HepG2 (cell line): ENCODE measurements around the gene PRKRIP1. TPM values are rescaled to one million over a fixed set of nuclear protein-coding genes. Genes with fewer than 3 reads are reported as not detected.
"Not testable (repeated sequence)": the region's sequence is repeated elsewhere in the genome, so short reads cannot be mapped to it uniquely, and the experiment has no call there.

Experiments
- ATAC-seq: fragments of 200-7000 bp; cut with Tn5 transposase; 3 replicates; pipeline ENCODE4 v1.9.1; 2020; ENCODE audit warnings: mild to moderate bottlenecking, moderate library complexity
- BruUV-seq: library from RNA; stranded (reverse); fragments of 400-500 nt; replicated peaks from 2 replicates; lab custom pipeline; 2021; lab: Mats Ljungman, UMichigan
- CTCF ChIA-PET: fragments of 300-600 bp; formaldehyde crosslinking; extraction: SDS; loops from one replicate; lab custom pipeline; 2021; ENCODE audit warnings: low total read pairs, inconsistent platforms, low intra/inter-chr PET ratio; lab: Yijun Ruan, JAX
- POLR2A ChIA-PET: fragments of 350-600 bp; sonication (Branson Sonifier 250); formaldehyde crosslinking; loops from one replicate; lab custom pipeline; 2020; ENCODE audit warnings: antibody characterized with exemption, inconsistent platforms; lab: Yijun Ruan, JAX
- DNase-seq: peaks from one replicate; pipeline ENCODE4 v3.0.0-alpha.2; 2015; ENCODE audit warnings: low spot score
- FAIRE-seq: peaks from 3 replicates; lab custom pipeline; 2011; peaks lifted over from hg19 to GRCh38; lab: Jason Lieb, UNC
- H2AFZ ChIP-seq: one replicate; pipeline ENCODE4 v1.6.1; 2011; ENCODE audit warnings: low read length, inconsistent platforms
- H3K27ac ChIP-seq: fragments of 300-600 bp; 3 replicates; pipeline ENCODE4 v1.8.0; 2011; ENCODE audit warnings: mixed run types, mild to moderate bottlenecking, mixed read lengths, low read length, inconsistent platforms; ENCODE audit not compliant: insufficient read depth; ENCODE audit errors: extremely low read length
- H3K27me3 ChIP-seq, 2 experiments: fragments of 200-600 bp in 1 of 2; 2 replicates in 1 of 2; 3 replicates in 1 of 2; pipeline versions ENCODE4 v1.6.0 to v1.8.0; 2011; ENCODE audit warnings: low read length in 2 of 2, mild to moderate bottlenecking in 2 of 2, moderate library complexity in 2 of 2, inconsistent platforms in 1 of 2; ENCODE audit not compliant: insufficient read depth in 2 of 2, control insufficient read depth in 1 of 2
- H3K36me3 ChIP-seq, 2 experiments: fragments of 200-600 bp in 1 of 2; replicated peaks in 1 of 2; 2 replicates in 1 of 2; 3 replicates in 1 of 2; pipeline versions ENCODE4 v1.5.1 to v1.8.0; 2011; ENCODE audit warnings: low read length in 2 of 2, inconsistent platforms in 1 of 2; ENCODE audit not compliant: insufficient read depth in 2 of 2, control insufficient read depth in 1 of 2
- H3K4me1 ChIP-seq: 2 replicates; pipeline ENCODE4 v1.5.1; 2012; ENCODE audit warnings: low read length, inconsistent platforms; ENCODE audit not compliant: insufficient read depth
- H3K4me2 ChIP-seq: 2 replicates; pipeline ENCODE4 v1.6.0; 2011; ENCODE audit warnings: low read depth, low read length, inconsistent platforms
- H3K4me3 ChIP-seq, 3 experiments: fragments of 200-600 bp in 1 of 3; sonication (generic), shearing (Covaris generic) in 1 of 3; replicated peaks in 1 of 3; 2 replicates each; pipeline ENCODE4 v1.5.1; 2011 to 2016; ENCODE audit warnings: low read length in 3 of 3, inconsistent platforms in 2 of 3, low read depth in 2 of 3, mild to moderate bottlenecking in 2 of 3, control low read depth in 1 of 3, mixed read lengths in 1 of 3; ENCODE audit not compliant: insufficient read depth in 1 of 3
- H3K79me2 ChIP-seq: one replicate; pipeline ENCODE4 v1.6.1; 2011; ENCODE audit warnings: low read length, inconsistent platforms; ENCODE audit not compliant: insufficient read depth
- H3K9ac ChIP-seq: 2 replicates; pipeline ENCODE4 v1.6.0; 2011; ENCODE audit warnings: mild to moderate bottlenecking, low read depth, low read length, inconsistent platforms; ENCODE audit not compliant: insufficient read depth
- H3K9me3 ChIP-seq: 2 replicates; pipeline ENCODE4 v1.5.1; 2012; ENCODE audit warnings: mild to moderate bottlenecking, low read length
- H4K20me1 ChIP-seq: 2 replicates; pipeline ENCODE4 v1.6.0; 2011; ENCODE audit warnings: inconsistent platforms, mild to moderate bottlenecking, low read length, moderate library complexity; ENCODE audit not compliant: insufficient read depth
- CEBPG ChIP-seq: IDR thresholded peaks from 2 replicates; pipeline ENCODE4 v1.6.1; 2016
- FIP1L1 ChIP-seq: fragments of 200-400 bp; formaldehyde crosslinking; IDR thresholded peaks from 2 replicates; pipeline ENCODE4 v1.6.1; 2018; ENCODE audit warnings: low read depth, mild to moderate bottlenecking, low read length, moderate library complexity, borderline replicate concordance; ENCODE audit not compliant: insufficient read depth
- FOSL1 ChIP-seq: sonication (generic); formaldehyde crosslinking; IDR thresholded peaks from 2 replicates; pipeline ENCODE4 v1.9.0; 2021; ENCODE audit warnings: missing genetic modification reagents, borderline replicate concordance
- ONECUT2 ChIP-seq: sonication (generic); formaldehyde crosslinking; IDR thresholded peaks from 2 replicates; pipeline ENCODE4 v1.4.0; 2020; ENCODE audit warnings: missing genetic modification reagents
- PHF21A ChIP-seq: sonication (generic); formaldehyde crosslinking; IDR thresholded peaks from 2 replicates; pipeline ENCODE4 v1.5.0; 2020; ENCODE audit warnings: mild to moderate bottlenecking, missing genetic modification reagents
- RBFOX2 ChIP-seq: fragments of 200-400 bp; formaldehyde crosslinking; IDR thresholded peaks from 2 replicates; pipeline ENCODE4 v1.6.1; 2017; ENCODE audit warnings: low read depth, mild to moderate bottlenecking, low read length
- ZNF121 ChIP-seq: sonication (generic); formaldehyde crosslinking; IDR thresholded peaks from 2 replicates; pipeline ENCODE4 v1.5.0; 2020; ENCODE audit warnings: mild to moderate bottlenecking, missing genetic modification reagents
- ZNF383 ChIP-seq: sonication (generic); formaldehyde crosslinking; IDR thresholded peaks from 2 replicates; pipeline ENCODE4 v1.4.0; 2020; ENCODE audit warnings: missing genetic modification reagents, mild to moderate bottlenecking, borderline replicate concordance
- ZNF441 ChIP-seq: sonication (generic); formaldehyde crosslinking; IDR thresholded peaks from 2 replicates; pipeline ENCODE4 v1.7.0; 2021; ENCODE audit warnings: missing genetic modification reagents, borderline replicate concordance
- ZNF460 ChIP-seq: sonication (generic); formaldehyde crosslinking; IDR thresholded peaks from 2 replicates; pipeline ENCODE4 v1.5.1; 2020; ENCODE audit warnings: missing genetic modification reagents, mild to moderate bottlenecking, borderline replicate concordance
- WGBS: methylation state at CpG from one replicate; pipeline ENCODE4 v1.1.6; 2017; ENCODE audit warnings: low lambda C conversion rate; 5-methylcytosine and 5-hydroxymethylcytosine counted together
- in situ Hi-C: cut with HindIII; loops from 2 replicates; pipeline ENCODE4 v1.10.0; 2017; ENCODE audit warnings: low pct_unique_long_range_greater_than_20kb; ENCODE audit not compliant: extremely low pct_ligation_motif_present
- intact Hi-C: fragments of 100-400 bp; cut with micrococcal nuclease; formaldehyde crosslinking; loops from one replicate; pipeline ENCODE4 v1.10.0; 2022; ENCODE audit not compliant: unreplicated experiment
- polyA plus RNA-seq, 8 experiments: library from polyadenylated mRNA; depleted of rRNA in 3 of 8; stranded (reverse) in 7 of 8; unstranded in 1 of 8; fragments of >200 nt; fragmentation: Illumina TruSeq in 4 of 8; extraction: Trizol in 4 of 8; gene quantifications; 2 replicates each; pipeline versions ENCODE4 v1.2.1 to v1.2.3, GENCODE V29; 2011 to 2016; ENCODE audit warnings: low read depth in 4 of 8, missing spikeins in 1 of 8, mixed read lengths in 1 of 8; ENCODE audit not compliant: insufficient read depth in 1 of 8
- total RNA-seq, 5 experiments: library from RNA; depleted of rRNA; stranded (reverse); fragments of >200 nt; fragmentation: Illumina TruSeq; extraction: Trizol; gene quantifications; 2 replicates each; pipeline ENCODE4 v1.2.3, GENCODE V29; 2016; ENCODE audit warnings: low read depth in 1 of 5
- TF ChIP-seq, protein P1 (sequence below): IDR thresholded peaks from 2 replicates; pipeline ENCODE4 v1.6.1; 2016

The PRKRIP1 gene
- total and polyA plus RNA-seq, 2 of the 13 experiments (the other 11 are each of a cell fraction or from before 2014, with no cell fraction given): 13.2 to 16.8 TPM

DNA sequence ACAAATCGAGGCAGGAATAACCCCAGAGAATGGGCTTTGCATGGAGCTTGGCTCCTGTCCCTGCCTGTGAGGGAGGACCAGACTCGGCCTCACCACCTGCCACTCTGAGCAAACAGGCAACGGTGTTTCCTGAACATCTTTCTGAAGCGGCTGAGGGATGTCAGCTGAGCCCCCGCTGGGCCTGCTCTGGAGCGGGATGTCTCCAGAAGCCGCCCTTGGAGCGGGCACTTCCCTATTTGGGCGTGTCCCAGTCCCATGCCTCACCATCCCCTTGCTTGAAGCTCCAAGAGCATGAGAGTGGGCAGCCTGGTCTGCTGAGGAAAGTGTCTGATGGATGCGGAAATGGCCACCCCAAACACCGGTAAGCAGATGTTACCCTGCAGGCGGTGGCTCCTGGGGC lies 58.3 kb downstream of the PRKRIP1 start:
- H3K27ac ChIP-seq: no peak overlapping the region
- H3K4me1 ChIP-seq: peaks cover 16% of the 10 kb centered on the region
- ChIA-PET POLR2A (no interaction called here), CTCF (no interaction called here)
- BruUV-seq: no TSS peak
- WGBS: 78% methylated on average over 8 of the region's 12 CpGs
- in situ Hi-C loops: no loop called here
- intact Hi-C loops: no loop called here
- ATAC-seq (no peak), DNase-seq (no peak), FAIRE-seq (no peak)
- no peaks in the 10 kb centered on the region for H4K20me1 ChIP-seq
- no peaks in the 10 kb centered on the region for H3K79me2 ChIP-seq
- H3K9ac ChIP-seq: no peak overlapping the region
- H3K4me3 ChIP-seq: no peak overlapping the region
- TF ChIP-seq RBFOX2 (no peak), PHF21A (CRISPR knock-in tag) (no peak), FIP1L1 (no peak), ONECUT2 (CRISPR knock-in tag) (no peak), FOSL1 (CRISPR knock-in tag) (no peak), ZNF383 (no peak), ZNF441 (CRISPR knock-in tag) (no peak)
- TF ChIP-seq, protein P1, sequence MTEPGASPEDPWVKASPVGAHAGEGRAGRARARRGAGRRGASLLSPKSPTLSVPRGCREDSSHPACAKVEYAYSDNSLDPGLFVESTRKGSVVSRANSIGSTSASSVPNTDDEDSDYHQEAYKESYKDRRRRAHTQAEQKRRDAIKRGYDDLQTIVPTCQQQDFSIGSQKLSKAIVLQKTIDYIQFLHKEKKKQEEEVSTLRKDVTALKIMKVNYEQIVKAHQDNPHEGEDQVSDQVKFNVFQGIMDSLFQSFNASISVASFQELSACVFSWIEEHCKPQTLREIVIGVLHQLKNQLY (CRISPR knock-in tag): no peak
- peaks cover 7 to 10% of the 10 kb centered on the region in 2 experiments; a peak in 3 of 5 replicates for H3K36me3 ChIP-seq
- H3K4me2 ChIP-seq: no peak overlapping the region
- no peaks in the 10 kb centered on the region for H3K27me3 ChIP-seq
- no peaks in the 10 kb centered on the region for H3K9me3 ChIP-seq
- H2AFZ ChIP-seq: no peak overlapping the region

DNA sequence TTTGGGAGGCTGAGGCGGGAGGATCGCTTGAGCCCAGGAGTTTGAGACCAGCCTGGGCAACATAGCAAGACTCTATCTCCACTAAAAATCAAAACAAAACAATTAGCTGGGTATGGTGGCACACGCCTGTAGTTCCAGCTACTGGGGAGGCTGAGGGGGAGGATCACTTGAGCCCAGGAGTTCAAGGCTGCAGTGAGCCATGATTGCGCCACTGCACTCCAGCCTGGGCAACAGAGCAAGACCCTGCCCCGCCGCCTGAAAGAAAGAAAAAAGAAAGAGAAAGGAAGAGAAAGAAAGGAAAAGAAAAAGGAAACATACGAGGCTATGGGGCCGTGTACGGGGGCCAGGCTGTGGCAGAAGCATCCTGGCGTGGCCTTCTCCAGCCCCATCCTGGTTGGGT lies 58.8 kb downstream of the PRKRIP1 start:
- POLR2A ChIA-PET, in situ Hi-C loops, H3K27ac ChIP-seq, H3K4me3 ChIP-seq, H3K4me2 ChIP-seq, H4K20me1 ChIP-seq, ATAC-seq, DNase-seq, intact Hi-C loops, H3K9me3 ChIP-seq, CTCF ChIA-PET, FAIRE-seq, H3K79me2 ChIP-seq: not testable (repeated sequence)
- peaks cover 8 to 12% of the 10 kb centered on the region in 2 experiments; a peak in 3 of 5 replicates for H3K36me3 ChIP-seq
- 92% methylated on average over 8 of the region's 10 CpGs for WGBS
- peak; percentile 97 for TF ChIP-seq ZNF121 (CRISPR knock-in tag)
- TF ChIP-seq ZNF460: peak; percentile 42; the same call in 1 of the 2 replicates
- 0 out of 2 replicates have a peak, but pooled peaks have one; percentile 5 for TF ChIP-seq CEBPG
- TF ChIP-seq, all 625 proteins: peak for 3; not testable (repeated sequence) for 622
- not testable (repeated sequence) for BruUV-seq, H3K27me3 ChIP-seq, H3K9ac ChIP-seq, H2AFZ ChIP-seq
- H3K4me1 ChIP-seq: peaks cover 16% of the 10 kb centered on the region
